Kidney capillary endothelial cell (primary cell): Measurements from ENCODE around the gene STAG1.
"Not testable (repeated sequence)": the region's sequence is repeated elsewhere in the genome, so short reads cannot be mapped to it uniquely, and the experiment has no call there.

ENCODE experiments used
- DNase-seq: peaks from one replicate; pipeline ENCODE4 v3.0.0-alpha.2; 2018; ENCODE audit warnings: low spot score

STAG1 gene

GRCh38 chr3:136703429-136703828 lies 48.7 kb downstream of the STAG1 start:
- no peak for DNase-seq

DNA sequence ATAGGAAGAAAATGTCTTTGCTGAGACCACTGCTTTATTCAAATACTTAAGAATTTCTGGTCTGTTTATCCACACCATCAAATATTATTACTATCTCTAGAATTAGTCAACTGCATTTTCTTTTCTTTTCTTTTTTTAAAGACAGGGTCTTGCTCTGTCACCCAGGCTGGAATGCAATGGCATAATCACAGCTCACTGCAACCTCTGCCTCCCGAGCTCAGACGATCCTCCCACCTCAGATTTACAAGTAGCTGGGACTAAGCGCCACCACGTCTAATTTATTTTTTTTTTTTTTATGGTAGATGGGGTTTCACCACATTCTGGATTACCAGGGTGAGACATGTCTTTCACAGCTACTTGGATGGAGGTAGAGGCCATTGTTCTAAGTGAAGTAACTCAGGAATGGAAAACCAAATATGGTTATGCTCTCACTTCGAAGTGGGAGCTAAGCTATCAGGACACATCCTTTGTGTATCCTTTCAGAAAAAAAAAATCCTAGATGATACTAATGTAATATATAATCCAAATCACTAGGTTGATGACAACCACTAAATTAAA lies 52.8 kb downstream of the STAG1 start:
- no peak for DNase-seq

DNA sequence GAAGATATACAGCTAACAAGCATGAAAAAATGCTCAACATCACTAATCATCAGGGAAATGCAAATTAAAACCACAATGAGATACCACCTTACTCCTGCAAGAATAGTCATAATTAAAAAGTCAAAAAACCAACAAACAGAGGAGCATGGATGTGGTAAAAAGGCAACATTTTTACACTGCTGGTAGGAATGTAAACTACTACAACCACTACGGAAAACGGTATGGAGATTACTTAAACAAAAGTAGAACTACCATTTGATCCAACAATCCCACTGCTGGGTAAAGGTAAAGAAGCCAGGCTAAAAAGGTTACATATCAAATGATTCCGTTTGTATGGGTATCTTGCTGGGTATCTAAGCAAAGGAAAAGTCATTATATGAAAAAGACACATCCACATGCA lies 53.8 kb downstream of the STAG1 start:
- DNase-seq, result no peak

DNA sequence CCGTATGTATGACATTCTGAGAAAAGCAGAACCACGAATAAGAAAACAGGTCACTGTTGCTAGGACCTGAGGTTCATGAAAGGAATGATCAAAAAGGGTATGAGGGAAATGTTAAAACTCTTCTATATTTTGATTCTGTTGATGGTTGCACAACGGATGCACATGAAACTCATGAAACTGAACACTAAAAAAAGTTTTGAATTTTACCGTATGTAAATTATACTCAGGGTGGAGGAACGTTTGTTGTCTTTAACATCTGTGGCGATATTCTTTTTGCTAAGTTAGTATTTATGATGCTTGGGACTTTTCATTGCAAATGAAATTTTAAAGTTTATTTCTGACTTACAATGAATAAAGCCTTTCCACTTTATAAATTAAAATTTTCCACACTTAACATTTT lies 55.4 kb downstream of the STAG1 start:
- DNase-seq, result no peak

DNA sequence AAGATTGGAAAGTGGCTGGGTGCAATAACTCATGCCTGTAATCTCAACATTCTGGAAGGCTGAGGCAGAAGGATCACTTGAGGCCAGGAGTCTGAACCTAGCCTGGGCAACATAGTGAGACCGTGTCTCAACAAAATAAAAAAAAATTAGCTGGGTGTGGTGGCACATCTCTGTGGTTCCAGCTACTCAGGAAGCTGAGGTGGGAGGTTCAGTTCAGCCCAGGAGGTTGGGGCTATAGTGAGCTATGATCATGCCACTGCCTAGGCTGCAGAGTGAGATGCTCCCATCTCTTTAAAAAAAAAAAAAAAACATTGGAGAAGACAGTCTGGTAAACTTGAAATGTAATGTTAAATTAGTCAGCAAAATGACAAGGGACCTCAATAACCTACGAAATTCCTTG lies 57.9 kb downstream of the STAG1 start:
- DNase-seq, result no peak

GRCh38 chr3:136690599-136690998 lies 61.6 kb downstream of the STAG1 start:
- DNase-seq, result no peak

DNA sequence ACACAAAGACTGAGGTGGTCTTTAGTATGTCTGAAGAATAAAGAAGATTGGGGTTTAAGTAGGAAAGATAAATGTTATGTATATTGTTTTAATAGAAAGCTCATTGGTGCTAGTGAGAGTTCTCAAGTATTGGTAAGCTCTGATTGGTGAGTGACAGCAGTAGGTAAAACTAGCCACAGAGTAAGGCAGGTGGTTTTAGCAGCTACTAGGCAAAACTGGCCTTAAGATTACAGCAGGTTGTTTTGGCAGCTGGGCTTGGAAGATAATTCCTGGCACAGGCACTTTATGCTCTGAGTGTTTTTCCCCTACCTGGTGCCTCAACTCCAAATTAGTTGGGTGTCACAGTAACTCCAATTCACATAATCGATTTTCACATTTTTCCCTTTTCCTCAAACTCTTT lies 66.3 kb downstream of the STAG1 start:
- no peak for DNase-seq

DNA sequence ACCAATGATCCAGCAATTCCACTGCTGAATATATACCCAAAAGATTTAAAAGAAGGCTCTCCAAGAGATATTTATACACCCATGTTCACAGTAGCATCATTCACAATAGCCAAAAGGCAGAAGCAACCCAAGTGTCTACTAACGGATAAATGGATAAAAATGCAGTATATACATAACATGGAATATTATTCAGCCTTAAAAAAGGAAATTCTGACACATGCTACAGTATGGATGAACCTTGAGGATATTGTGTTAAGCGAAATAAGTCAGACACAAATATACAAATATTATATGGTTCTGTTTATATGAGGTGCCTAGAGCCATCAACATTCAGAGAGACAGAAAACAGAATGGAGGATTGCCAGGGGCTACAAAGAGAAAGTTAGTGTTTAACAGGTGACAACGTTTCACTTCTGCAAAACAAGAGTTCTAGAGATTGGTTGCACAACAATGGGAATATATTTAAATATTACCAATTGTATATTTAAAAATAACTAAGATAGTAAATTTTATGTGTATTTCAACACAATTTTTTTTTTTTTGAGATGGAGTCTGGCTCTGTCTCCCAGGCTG lies 69.4 kb downstream of the STAG1 start:
- no peak for DNase-seq

GRCh38 chr3:136678981-136679380 lies 73.2 kb downstream of the STAG1 start:
- no peak for DNase-seq

DNA sequence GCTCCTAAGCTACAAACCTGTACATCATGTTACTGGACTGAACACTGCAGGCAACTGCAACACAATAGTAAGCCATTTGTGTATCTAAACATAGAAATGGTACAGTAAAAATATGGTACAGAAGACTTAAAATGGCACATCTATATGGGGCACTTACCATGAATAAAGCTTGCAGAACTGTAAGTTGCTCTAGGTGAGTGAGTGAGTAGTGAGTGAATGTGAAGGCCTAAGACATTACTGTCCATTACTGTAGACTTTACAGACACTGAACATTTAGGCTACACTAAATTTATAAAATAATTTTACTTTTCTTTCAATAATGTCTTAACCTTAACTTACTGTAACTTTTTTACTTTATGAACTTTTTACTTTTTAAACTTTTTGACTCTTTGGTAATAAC lies 76.2 kb downstream of the STAG1 start:
- no peak for DNase-seq

GRCh38 chr3:136675150-136675858 lies 76.9 kb downstream of the STAG1 start:
- no peak for DNase-seq

GRCh38 chr3:136672457-136672856 lies 79.7 kb downstream of the STAG1 start:
- no peak for DNase-seq

DNA sequence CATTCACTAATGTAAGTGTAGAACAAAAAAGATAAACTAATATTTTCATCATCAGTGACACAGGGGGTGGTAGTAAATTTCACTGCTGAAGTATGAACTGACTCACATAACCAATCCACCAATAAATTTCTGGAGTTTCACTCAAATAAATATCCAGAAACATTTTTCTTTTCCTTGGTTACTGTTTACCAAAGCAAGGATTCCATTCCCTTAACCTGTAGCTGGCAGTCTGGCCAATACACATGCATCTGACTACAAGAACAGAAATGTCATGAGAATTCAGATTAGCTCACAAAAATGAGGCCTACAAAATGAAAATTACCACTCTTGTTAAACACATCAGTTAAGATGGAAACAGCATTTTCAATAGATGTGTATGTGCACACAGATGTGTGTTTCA lies 80.3 kb downstream of the STAG1 start:
- no peak for DNase-seq

DNA sequence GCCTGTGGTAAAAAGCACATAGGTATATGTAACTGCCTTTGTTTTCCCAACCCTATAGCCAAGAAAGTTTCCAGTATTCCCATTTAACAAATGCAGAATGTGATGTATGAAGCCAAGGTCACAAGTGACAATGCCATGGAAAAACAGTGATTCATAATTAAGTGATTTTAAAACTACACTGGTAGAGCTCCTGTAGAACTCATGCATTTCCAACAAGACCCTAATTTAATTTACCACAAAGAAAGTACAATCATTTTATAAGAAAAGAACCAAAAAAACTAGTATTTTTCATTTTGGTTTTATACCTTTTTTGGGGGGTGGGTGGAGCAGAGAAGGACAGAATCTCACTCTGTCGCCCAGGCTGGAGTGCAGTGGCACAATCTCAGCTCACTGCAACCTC lies 82.0 kb downstream of the STAG1 start:
- DNase-seq, result no peak

- DNase-seq, result no peak
These were observed 85.1 kb downstream of the STAG1 start for GRCh38 chr3:136667081-136667480.

- DNase-seq, result not testable (repeated sequence)
These were observed 85.9 kb downstream of the STAG1 start for GRCh38 chr3:136666301-136666700.

DNA sequence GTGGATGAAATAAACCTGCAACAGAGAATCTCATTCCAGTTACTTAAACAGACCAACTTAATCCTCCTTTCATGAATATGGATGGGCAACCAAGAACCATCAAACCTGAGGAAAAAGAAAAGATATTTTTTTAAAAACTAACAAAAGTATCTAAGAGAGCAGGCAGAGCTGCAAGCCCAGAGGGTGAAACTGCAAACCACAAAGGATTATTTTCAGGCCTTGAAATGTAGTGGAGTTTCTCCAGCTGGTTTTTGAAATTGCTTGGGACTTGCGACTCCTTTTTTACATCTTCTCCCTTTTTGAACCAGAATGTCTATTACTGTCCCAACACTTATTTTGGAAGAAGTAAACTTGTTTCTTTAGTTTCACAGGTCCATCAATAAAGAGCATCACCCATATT lies 87.4 kb downstream of the STAG1 start:
- DNase-seq, result no peak

DNA sequence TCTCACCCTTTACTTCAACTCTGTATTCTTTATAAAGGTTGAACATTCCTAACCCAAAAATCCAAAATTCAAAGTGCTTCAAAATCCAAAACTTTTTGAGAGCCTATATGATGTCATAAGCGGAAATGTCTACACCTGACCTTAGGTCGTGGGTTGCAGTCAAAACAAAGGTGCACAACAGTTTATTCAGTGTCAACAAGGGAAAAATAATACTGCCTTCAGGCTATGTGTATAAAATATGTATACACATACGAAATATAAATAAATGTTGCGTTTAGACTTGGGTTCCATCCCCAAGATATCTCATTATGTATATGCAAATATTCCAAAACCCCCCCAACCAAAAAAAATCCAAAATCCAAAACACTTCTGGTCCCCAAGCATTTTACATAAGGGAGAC lies 90.9 kb downstream of the STAG1 start:
- no peak for DNase-seq

GRCh38 chr3:136658946-136659682 lies 93.1 kb downstream of the STAG1 start:
- DNase-seq, result no peak

GRCh38 chr3:136657526-136657925 lies 94.7 kb downstream of the STAG1 start:
- DNase-seq, result no peak

DNA sequence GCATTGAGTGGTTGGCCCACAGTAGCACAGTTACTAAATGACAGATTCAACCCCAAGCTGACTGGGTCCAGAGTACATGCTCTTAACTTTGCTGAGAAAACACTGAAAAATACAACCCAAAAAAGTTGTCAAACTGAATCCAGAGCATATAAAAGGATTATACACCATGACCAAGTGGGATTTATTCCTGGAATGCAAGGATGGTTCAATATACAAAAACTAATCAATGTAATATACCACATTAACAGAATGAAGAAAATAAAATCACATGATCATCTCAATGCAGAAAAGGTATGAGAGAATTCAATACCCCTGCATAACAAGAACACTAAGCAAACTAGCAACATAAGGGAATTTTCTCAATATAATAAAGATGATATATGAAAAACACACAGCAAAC lies 98.5 kb downstream of the STAG1 start:
- DNase-seq, result no peak

- no peak for DNase-seq
These were observed 100.6 kb downstream of the STAG1 start for GRCh38 chr3:136651581-136651980.

DNA sequence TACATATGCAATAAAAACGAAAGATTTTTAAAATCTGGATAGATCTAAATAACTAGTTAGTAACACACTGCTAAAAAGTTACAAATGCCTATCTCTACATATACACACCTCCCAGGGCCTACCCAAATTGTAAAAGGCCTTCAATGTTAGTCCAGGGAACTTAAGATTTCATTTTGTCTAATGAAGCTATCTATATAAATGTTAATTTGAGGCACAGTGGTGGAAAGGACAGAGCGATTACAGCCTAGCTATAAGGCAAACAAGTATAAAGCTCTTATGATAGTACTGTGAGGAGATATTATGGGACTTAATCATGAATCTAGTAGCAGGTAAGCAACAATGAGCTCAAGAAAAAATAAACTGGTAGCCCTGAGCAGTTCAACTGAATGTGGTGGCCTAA lies 101.7 kb downstream of the STAG1 start:
- no peak for DNase-seq
